ENCODE data around the gene TTLL1.

Gene TTLL1

GRCh38 chr22:43088984-43089717 lies at the start of gene TTLL1:
TSS of gene TTLL1 (minus strand) at chr22:43089391. CDS start at chr22:43075586, 13,805 bp downstream.
- Histone ChIP-seq H3K9me3 (ENCODE audit: control insufficient read depth, low read length) (no peaks in the 10 kb centered on the region), H3K27me3 (ENCODE audit: control insufficient read depth, insufficient read depth, low read length) (no peaks in the 10 kb centered on the region), H3K9ac (ENCODE audit: low read length) (peak within 1 kb of the TSS; percentile 19), H3K4me1 (ENCODE audit: control insufficient read depth, insufficient read depth, low read length) (no peaks in the 10 kb centered on the region), H3K4me3 (ENCODE audit: low read length) (peak within 1 kb of the TSS; percentile 32), H3K36me3 (ENCODE audit: control insufficient read depth, insufficient read depth, low read length) (no peaks in the 10 kb centered on the region)

- Histone ChIP-seq H3K36me3 (ENCODE audit: control insufficient read depth, insufficient read depth, low read length) (peaks cover 23% of the 10 kb centered on the region), H3K9me3 (ENCODE audit: control insufficient read depth, low read length) (no peaks in the 10 kb centered on the region), H3K4me3 (ENCODE audit: low read length) (no peak overlapping the region), H3K9ac (ENCODE audit: low read length) (no peak overlapping the region), H3K27me3 (ENCODE audit: control insufficient read depth, insufficient read depth, low read length) (no peaks in the 10 kb centered on the region), H3K4me1 (ENCODE audit: control insufficient read depth, insufficient read depth, low read length) (peaks cover 9% of the 10 kb centered on the region)
Observed at GRCh38 chr22:43136801-43137200, 47.6 kb upstream of the TTLL1 start.

- H3K27me3 ChIP-seq (ENCODE audit: control insufficient read depth, insufficient read depth, low read length), result no peaks in the 10 kb centered on the region
- peaks cover 9% of the 10 kb centered on the region for H3K4me1 ChIP-seq (ENCODE audit: control insufficient read depth, insufficient read depth, low read length)
- no peaks in the 10 kb centered on the region for H3K9me3 ChIP-seq (ENCODE audit: control insufficient read depth, low read length)
- no peak overlapping the region for H3K9ac ChIP-seq (ENCODE audit: low read length)
- H3K36me3 ChIP-seq (ENCODE audit: control insufficient read depth, insufficient read depth, low read length), result peaks cover 23% of the 10 kb centered on the region
- no peak overlapping the region for H3K4me3 ChIP-seq (ENCODE audit: low read length)
Observed at GRCh38 chr22:43136255-43136654, 47.1 kb upstream of the TTLL1 start.

- no peak overlapping the region for H3K9ac ChIP-seq (ENCODE audit: low read length)
- no peaks in the 10 kb centered on the region for H3K27me3 ChIP-seq (ENCODE audit: control insufficient read depth, insufficient read depth, low read length)
- peaks cover 23% of the 10 kb centered on the region for H3K36me3 ChIP-seq (ENCODE audit: control insufficient read depth, insufficient read depth, low read length)
- H3K9me3 ChIP-seq (ENCODE audit: control insufficient read depth, low read length), result no peaks in the 10 kb centered on the region
- H3K4me3 ChIP-seq (ENCODE audit: low read length), result no peak overlapping the region
- peaks cover 9% of the 10 kb centered on the region for H3K4me1 ChIP-seq (ENCODE audit: control insufficient read depth, insufficient read depth, low read length)
Observed at GRCh38 chr22:43135565-43135964, 46.4 kb upstream of the TTLL1 start.

GRCh38 chr22:43134553-43134952 lies 45.4 kb upstream of the TTLL1 start:
- H3K9me3 ChIP-seq (ENCODE audit: control insufficient read depth, low read length), result no peaks in the 10 kb centered on the region
- H3K4me3 ChIP-seq (ENCODE audit: low read length), result no peak overlapping the region
- H3K4me1 ChIP-seq (ENCODE audit: control insufficient read depth, insufficient read depth, low read length), result peaks cover 15% of the 10 kb centered on the region
- H3K27me3 ChIP-seq (ENCODE audit: control insufficient read depth, insufficient read depth, low read length), result no peaks in the 10 kb centered on the region
- no peak overlapping the region for H3K9ac ChIP-seq (ENCODE audit: low read length)
- H3K36me3 ChIP-seq (ENCODE audit: control insufficient read depth, insufficient read depth, low read length), result peaks cover 23% of the 10 kb centered on the region

GRCh38 chr22:43133401-43133800 lies 44.2 kb upstream of the TTLL1 start:
- H3K4me1 ChIP-seq (ENCODE audit: control insufficient read depth, insufficient read depth, low read length), result peaks cover 26% of the 10 kb centered on the region
- H3K9me3 ChIP-seq (ENCODE audit: control insufficient read depth, low read length), result no peaks in the 10 kb centered on the region
- H3K9ac ChIP-seq (ENCODE audit: low read length), result no peak overlapping the region
- H3K36me3 ChIP-seq (ENCODE audit: control insufficient read depth, insufficient read depth, low read length), result peaks cover 20% of the 10 kb centered on the region
- H3K4me3 ChIP-seq (ENCODE audit: low read length), result no peak overlapping the region
- H3K27me3 ChIP-seq (ENCODE audit: control insufficient read depth, insufficient read depth, low read length), result no peaks in the 10 kb centered on the region

GRCh38 chr22:43131773-43132501 lies 42.7 kb upstream of the TTLL1 start:
- H3K4me3 ChIP-seq (ENCODE audit: low read length), result no peak overlapping the region
- H3K9me3 ChIP-seq (ENCODE audit: control insufficient read depth, low read length), result no peaks in the 10 kb centered on the region
- no peak overlapping the region for H3K9ac ChIP-seq (ENCODE audit: low read length)
- H3K36me3 ChIP-seq (ENCODE audit: control insufficient read depth, insufficient read depth, low read length), result peaks cover 12% of the 10 kb centered on the region
- peaks cover 41% of the 10 kb centered on the region for H3K4me1 ChIP-seq (ENCODE audit: control insufficient read depth, insufficient read depth, low read length)
- H3K27me3 ChIP-seq (ENCODE audit: control insufficient read depth, insufficient read depth, low read length), result no peaks in the 10 kb centered on the region

- Histone ChIP-seq H3K4me1 (ENCODE audit: control insufficient read depth, insufficient read depth, low read length) (peaks cover 44% of the 10 kb centered on the region), H3K27me3 (ENCODE audit: control insufficient read depth, insufficient read depth, low read length) (no peaks in the 10 kb centered on the region), H3K4me3 (ENCODE audit: low read length) (no peak overlapping the region), H3K9ac (ENCODE audit: low read length) (no peak overlapping the region), H3K36me3 (ENCODE audit: control insufficient read depth, insufficient read depth, low read length) (peaks cover 6% of the 10 kb centered on the region), H3K9me3 (ENCODE audit: control insufficient read depth, low read length) (no peaks in the 10 kb centered on the region)
Observed at GRCh38 chr22:43129426-43130425, 40.5 kb upstream of the TTLL1 start.

GRCh38 chr22:43128928-43129424 lies 39.8 kb upstream of the TTLL1 start:
- H3K9me3 ChIP-seq (ENCODE audit: control insufficient read depth, low read length), result no peaks in the 10 kb centered on the region
- no peak overlapping the region for H3K4me3 ChIP-seq (ENCODE audit: low read length)
- H3K36me3 ChIP-seq (ENCODE audit: control insufficient read depth, insufficient read depth, low read length), result peaks cover 6% of the 10 kb centered on the region
- peak overlapping the region; percentile 82 for H3K9ac ChIP-seq (ENCODE audit: low read length)
- no peaks in the 10 kb centered on the region for H3K27me3 ChIP-seq (ENCODE audit: control insufficient read depth, insufficient read depth, low read length)
- H3K4me1 ChIP-seq (ENCODE audit: control insufficient read depth, insufficient read depth, low read length), result peaks cover 49% of the 10 kb centered on the region

- peaks cover 58% of the 10 kb centered on the region for H3K4me1 ChIP-seq (ENCODE audit: control insufficient read depth, insufficient read depth, low read length)
- no peaks in the 10 kb centered on the region for H3K9me3 ChIP-seq (ENCODE audit: control insufficient read depth, low read length)
- no peaks in the 10 kb centered on the region for H3K27me3 ChIP-seq (ENCODE audit: control insufficient read depth, insufficient read depth, low read length)
- peak overlapping the region; percentile 82 for H3K9ac ChIP-seq (ENCODE audit: low read length)
- peaks cover 2% of the 10 kb centered on the region for H3K36me3 ChIP-seq (ENCODE audit: control insufficient read depth, insufficient read depth, low read length)
- peak overlapping the region; percentile 37 for H3K4me3 ChIP-seq (ENCODE audit: low read length)
Observed at GRCh38 chr22:43128116-43128515, 38.9 kb upstream of the TTLL1 start.

- peak overlapping the region; percentile 37 for H3K4me3 ChIP-seq (ENCODE audit: low read length)
- peak overlapping the region; percentile 82 for H3K9ac ChIP-seq (ENCODE audit: low read length)
- H3K9me3 ChIP-seq (ENCODE audit: control insufficient read depth, low read length), result no peaks in the 10 kb centered on the region
- no peaks in the 10 kb centered on the region for H3K27me3 ChIP-seq (ENCODE audit: control insufficient read depth, insufficient read depth, low read length)
- H3K36me3 ChIP-seq (ENCODE audit: control insufficient read depth, insufficient read depth, low read length), result no peaks in the 10 kb centered on the region
- H3K4me1 ChIP-seq (ENCODE audit: control insufficient read depth, insufficient read depth, low read length), result peaks cover 66% of the 10 kb centered on the region
Observed at GRCh38 chr22:43127166-43127908, 38.1 kb upstream of the TTLL1 start.
